Activated CD4-positive, alpha-beta T cell treated with anti-CD3 and anti-CD28 coated beads for 36 hours (primary cell): ENCODE results near the gene SMCHD1. TPM values are rescaled to one million over a fixed set of nuclear protein-coding genes. Genes with fewer than 3 reads are reported as not detected.
"Not testable (repeated sequence)": the region's sequence is repeated elsewhere in the genome, so short reads cannot be mapped to it uniquely, and the experiment has no call there.

ENCODE experiments used
- ATAC-seq: fragments of 200-7000 bp; cut with Tn5 transposase; one replicate; pipeline ENCODE4 v1.10.0; 2021; ENCODE audit warnings: mild to moderate bottlenecking, moderate library complexity
- CTCF ChIA-PET: fragments of 350-600 bp; sonication (Branson Sonifier 250); formaldehyde crosslinking; loops from one replicate; lab custom pipeline; 2021; ENCODE audit warnings: antibody characterized with exemption; lab: Charles Lee
- POLR2A ChIA-PET: fragments of 350-600 bp; sonication (Branson Sonifier 250); formaldehyde crosslinking; loops from one replicate; lab custom pipeline; 2021; ENCODE audit warnings: antibody characterized with exemption, inconsistent platforms; lab: Charles Lee
- DNase-seq: peaks from one replicate; pipeline ENCODE4 v3.0.0-alpha.2; 2020
- H3K27ac Mint-ChIP-seq: one replicate; pipeline ENCODE4 v1.8.0; 2021; ENCODE audit warnings: mixed read lengths
- H3K27me3 Mint-ChIP-seq: one replicate; pipeline ENCODE4 v1.8.0; 2021; ENCODE audit warnings: mixed read lengths
- H3K36me3 Mint-ChIP-seq: one replicate; pipeline ENCODE4 v1.8.0; 2021; ENCODE audit warnings: low read depth, mixed read lengths
- H3K4me1 Mint-ChIP-seq: one replicate; pipeline ENCODE4 v1.8.0; 2021; ENCODE audit warnings: mixed read lengths
- H3K4me3 Mint-ChIP-seq: one replicate; pipeline ENCODE4 v1.8.0; 2021; ENCODE audit warnings: mild to moderate bottlenecking, moderate library complexity, mixed read lengths
- H3K9me3 Mint-ChIP-seq: one replicate; pipeline ENCODE4 v1.8.0; 2021; ENCODE audit warnings: low read depth, mixed read lengths
- intact Hi-C, 2 experiments: fragments of 100-400 bp; cut with DNase I in 1 of 2; cut with micrococcal nuclease in 1 of 2; formaldehyde crosslinking; loops; one replicate each; pipeline versions ENCODE4 v1.14.2 to v1.15.1; 2022 to 2024; cut with DNase I, micrococcal nuclease
- total RNA-seq, 2 experiments: library from RNA; stranded (reverse); gene quantifications; one replicate each; pipeline ENCODE4 v1.2.3, GENCODE V29; 2021

SMCHD1 gene
- total RNA-seq, 2 experiments from 2014 or later, result 89.5 to 121 TPM

DNA sequence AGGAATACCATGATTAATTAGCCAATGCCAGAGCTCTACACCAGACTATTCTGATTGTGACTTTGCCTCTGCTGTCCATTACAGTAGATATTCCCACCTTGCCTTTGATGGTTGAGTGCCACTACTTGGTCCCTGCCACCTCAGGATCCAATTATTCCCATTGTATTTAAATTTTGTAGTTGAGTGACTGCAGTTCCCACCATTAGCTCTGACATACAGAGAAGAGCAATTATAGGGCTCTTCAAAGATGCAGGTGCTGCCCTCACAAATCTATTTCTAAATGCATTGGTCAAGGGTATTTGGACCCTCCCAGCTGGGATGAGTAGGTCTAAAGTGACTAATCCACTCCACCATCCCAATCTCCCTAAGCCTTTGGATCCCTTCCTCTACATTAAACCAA, 181.8 kb downstream of the SMCHD1 start:
- CTCF ChIA-PET, H3K36me3 Mint-ChIP-seq, H3K4me3 Mint-ChIP-seq, ATAC-seq, H3K4me1 Mint-ChIP-seq, intact Hi-C loops, H3K27me3 Mint-ChIP-seq, H3K27ac Mint-ChIP-seq, DNase-seq: not testable (repeated sequence)
- H3K9me3 Mint-ChIP-seq, result peaks cover 14% of the 10 kb centered on the region
- POLR2A ChIA-PET, result interaction anchor here (0.6 kb wide), 1 partner anchor 51 kb away, joined by 5 read pairs; no protein-coding TSS in a partner anchor

DNA sequence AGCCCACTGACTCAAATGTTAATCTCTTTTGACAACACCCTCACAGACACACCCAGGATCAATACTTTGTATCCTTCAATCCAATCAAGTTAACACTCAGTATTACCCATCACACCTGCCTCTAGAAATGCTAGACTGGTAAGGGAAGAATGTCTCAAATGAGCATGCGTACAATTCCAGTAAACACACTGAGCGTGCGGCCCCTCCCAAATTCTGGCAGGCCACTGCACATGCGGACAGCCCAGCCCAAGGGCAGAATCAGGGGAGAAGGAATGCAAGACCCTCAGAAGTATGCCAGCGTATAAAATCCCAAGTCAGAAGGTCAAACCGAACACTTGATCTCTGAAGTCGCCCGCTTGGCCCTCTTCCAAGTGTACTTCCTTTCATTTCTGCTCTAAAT, 183.7 kb downstream of the SMCHD1 start:
- Mint-ChIP-seq H3K4me1 (no peaks in the 10 kb centered on the region), H3K9me3 (peaks cover 14% of the 10 kb centered on the region), H3K36me3 (no peaks in the 10 kb centered on the region), H3K27ac (no peak overlapping the region), H3K4me3 (no peak overlapping the region), H3K27me3 (peaks cover 9% of the 10 kb centered on the region)
- ChIA-PET CTCF (no interaction called here), POLR2A (no interaction called here)
- intact Hi-C loops, result no loop called here
- DNase-seq (no peak), ATAC-seq (no peak)

DNA sequence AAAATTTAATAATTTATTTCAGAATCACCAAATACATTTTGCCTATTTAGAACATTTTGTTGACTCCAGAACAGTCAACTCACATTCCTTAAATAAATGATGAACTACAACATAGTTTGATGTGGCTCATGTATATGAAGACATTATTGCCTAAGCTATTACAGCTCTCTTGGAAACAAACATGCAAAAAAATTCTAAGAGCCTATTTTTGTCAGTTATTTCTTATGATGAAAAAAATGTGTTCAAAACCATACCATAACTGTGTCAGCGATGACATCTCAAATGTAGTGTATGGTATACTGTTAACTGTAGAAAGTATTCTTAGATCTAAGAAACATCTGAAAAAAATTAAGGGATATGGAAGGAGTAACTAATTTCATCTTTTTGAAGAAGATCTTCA, 185.0 kb downstream of the SMCHD1 start:
- no peak overlapping the region for H3K4me3 Mint-ChIP-seq
- peaks cover 16% of the 10 kb centered on the region for H3K27me3 Mint-ChIP-seq
- intact Hi-C loops, result no loop called here
- POLR2A ChIA-PET, result no interaction called here
- peaks cover 14% of the 10 kb centered on the region for H3K9me3 Mint-ChIP-seq
- DNase-seq (no peak), ATAC-seq (no peak)
- H3K4me1 Mint-ChIP-seq, result no peaks in the 10 kb centered on the region
- no peak overlapping the region for H3K27ac Mint-ChIP-seq
- H3K36me3 Mint-ChIP-seq, result no peaks in the 10 kb centered on the region
- CTCF ChIA-PET, result no interaction called here

DNA sequence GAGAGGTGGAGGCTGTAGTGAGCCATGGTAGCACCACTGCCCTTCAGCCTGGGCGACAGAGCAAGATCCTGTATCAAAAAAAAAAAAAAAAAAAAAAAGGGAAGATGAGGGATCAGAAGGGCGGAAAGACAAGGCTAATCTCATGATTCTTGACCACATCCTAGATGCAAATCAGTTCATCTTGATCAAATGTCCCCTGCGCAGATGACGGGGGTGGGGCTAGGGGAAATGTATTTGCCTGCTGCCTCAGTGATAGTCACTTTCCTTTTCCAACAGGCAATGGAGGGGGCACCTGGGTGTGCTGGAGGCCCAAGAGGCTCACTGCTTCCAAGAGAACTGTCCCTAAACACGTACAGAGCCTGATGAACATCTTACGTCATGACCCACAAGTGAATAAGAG, 187.6 kb downstream of the SMCHD1 start:
- Mint-ChIP-seq H3K9me3 (peaks cover 4% of the 10 kb centered on the region), H3K4me3 (no peak overlapping the region), H3K4me1 (peaks cover 10% of the 10 kb centered on the region), H3K27ac (no peak overlapping the region), H3K36me3 (no peaks in the 10 kb centered on the region), H3K27me3 (peaks cover 20% of the 10 kb centered on the region)
- intact Hi-C loops, result no loop called here
- DNase-seq, result no peak
- ATAC-seq, result no peak
- ChIA-PET POLR2A (no interaction called here), CTCF (no interaction called here)

DNA sequence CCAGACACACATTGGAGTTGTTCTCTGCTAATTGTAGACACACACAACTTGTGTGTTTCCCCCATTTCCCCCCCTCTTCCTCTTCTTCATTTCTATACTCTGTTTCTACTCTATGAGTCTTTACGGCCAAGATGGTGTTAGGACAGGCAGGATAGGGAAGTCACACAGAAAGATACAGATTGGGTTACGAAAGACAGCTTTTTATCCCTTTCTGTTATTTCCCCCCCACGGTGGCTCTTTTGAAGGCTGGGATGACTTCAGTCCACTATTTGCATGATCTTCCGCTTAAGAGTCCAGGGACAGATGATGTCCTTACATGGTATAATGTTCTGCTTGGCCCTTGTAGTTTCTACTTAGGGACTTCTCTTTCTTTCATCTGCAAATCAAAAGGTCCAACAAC, 189.6 kb downstream of the SMCHD1 start:
- no peak overlapping the region for H3K27ac Mint-ChIP-seq
- POLR2A ChIA-PET, result no interaction called here
- peaks cover 27% of the 10 kb centered on the region for H3K4me1 Mint-ChIP-seq
- peaks cover 30% of the 10 kb centered on the region for H3K27me3 Mint-ChIP-seq
- H3K4me3 Mint-ChIP-seq, result no peak overlapping the region
- no peak for ATAC-seq
- no peak for DNase-seq
- CTCF ChIA-PET, result interaction anchor here (0.8 to 1.0 kb wide), 2 partner anchors 30 to 163 kb away, joined by 3 to 4 read pairs; no protein-coding TSS in a partner anchor
- intact Hi-C loops, result loop anchor here (5.0 kb wide), 4 partner anchors 42 to 273 kb away; partner anchors contain the start of genes METTL4 (in 1 of the 2) and NDC80 (in 1 of the 2)
- no peaks in the 10 kb centered on the region for H3K36me3 Mint-ChIP-seq
- H3K9me3 Mint-ChIP-seq, result no peaks in the 10 kb centered on the region

DNA sequence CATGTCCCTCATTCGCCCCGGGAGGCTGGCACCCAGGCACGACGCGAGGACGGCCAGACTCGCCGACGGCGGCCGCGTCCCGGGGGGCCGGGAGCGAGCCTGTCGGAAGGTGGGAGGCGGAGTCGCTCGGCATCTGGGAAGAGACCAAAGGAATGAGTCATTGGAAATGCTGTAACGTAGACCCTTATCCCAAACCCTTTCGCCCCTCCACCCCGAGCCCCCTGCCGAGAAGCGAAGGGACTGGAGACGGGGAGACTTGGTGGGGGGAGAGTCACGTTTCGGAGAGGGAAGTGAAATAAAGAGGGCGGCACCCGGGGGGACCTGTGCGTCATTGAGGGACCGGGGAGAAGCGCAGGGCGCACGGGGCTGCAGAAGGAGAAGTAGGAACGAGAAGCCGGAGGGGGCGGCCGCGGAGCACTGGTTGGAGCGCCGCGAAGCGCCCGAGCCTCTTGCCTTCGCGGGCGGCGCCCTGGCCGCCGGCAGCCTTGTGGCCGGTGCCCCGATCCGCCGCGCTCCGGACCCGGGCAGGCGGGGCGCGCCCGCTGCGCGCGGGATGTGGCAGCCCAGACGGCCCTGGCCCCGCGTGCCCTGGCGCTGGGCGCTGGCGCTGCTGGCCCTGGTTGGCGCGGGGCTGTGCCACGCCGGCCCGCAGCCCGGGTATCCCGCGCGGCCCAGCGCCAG, 191.2 kb downstream of the SMCHD1 start, which contains the start of gene EMILIN2:
Gene EMILIN2 (plus strand): TSS at position 371 of the 681 bp plus-strand sequence. CDS start 183 bp downstream, at position 554.
- ATAC-seq, result peak; percentile 21
- CTCF ChIA-PET, result interaction anchor here (0.7 to 1.1 kb wide), 3 partner anchors 306 to 415 kb away, joined by 3 read pairs; no protein-coding TSS in a partner anchor
- intact Hi-C loops, result loop anchor here (2.0 to 5.0 kb wide), 6 partner anchors 41 to 400 kb away; partner anchors contain the start of genes METTL4 (in 1 of the 2), MYL12A (in 1 of the 2), NDC80 (in 1 of the 2) and SMCHD1 (in 1 of the 2)
- Mint-ChIP-seq H3K27me3 (peaks cover 34% of the 10 kb centered on the region), H3K27ac (peak within 1 kb of the TSS; percentile 64), H3K4me3 (peak within 1 kb of the TSS; percentile 76), H3K9me3 (no peaks in the 10 kb centered on the region), H3K4me1 (peaks cover 36% of the 10 kb centered on the region), H3K36me3 (no peaks in the 10 kb centered on the region)
- POLR2A ChIA-PET, result interaction anchor here (1.2 kb wide), 1 partner anchor 8 kb away, joined by 3 read pairs; no protein-coding TSS in a partner anchor
- peak; percentile 73 for DNase-seq

DNA sequence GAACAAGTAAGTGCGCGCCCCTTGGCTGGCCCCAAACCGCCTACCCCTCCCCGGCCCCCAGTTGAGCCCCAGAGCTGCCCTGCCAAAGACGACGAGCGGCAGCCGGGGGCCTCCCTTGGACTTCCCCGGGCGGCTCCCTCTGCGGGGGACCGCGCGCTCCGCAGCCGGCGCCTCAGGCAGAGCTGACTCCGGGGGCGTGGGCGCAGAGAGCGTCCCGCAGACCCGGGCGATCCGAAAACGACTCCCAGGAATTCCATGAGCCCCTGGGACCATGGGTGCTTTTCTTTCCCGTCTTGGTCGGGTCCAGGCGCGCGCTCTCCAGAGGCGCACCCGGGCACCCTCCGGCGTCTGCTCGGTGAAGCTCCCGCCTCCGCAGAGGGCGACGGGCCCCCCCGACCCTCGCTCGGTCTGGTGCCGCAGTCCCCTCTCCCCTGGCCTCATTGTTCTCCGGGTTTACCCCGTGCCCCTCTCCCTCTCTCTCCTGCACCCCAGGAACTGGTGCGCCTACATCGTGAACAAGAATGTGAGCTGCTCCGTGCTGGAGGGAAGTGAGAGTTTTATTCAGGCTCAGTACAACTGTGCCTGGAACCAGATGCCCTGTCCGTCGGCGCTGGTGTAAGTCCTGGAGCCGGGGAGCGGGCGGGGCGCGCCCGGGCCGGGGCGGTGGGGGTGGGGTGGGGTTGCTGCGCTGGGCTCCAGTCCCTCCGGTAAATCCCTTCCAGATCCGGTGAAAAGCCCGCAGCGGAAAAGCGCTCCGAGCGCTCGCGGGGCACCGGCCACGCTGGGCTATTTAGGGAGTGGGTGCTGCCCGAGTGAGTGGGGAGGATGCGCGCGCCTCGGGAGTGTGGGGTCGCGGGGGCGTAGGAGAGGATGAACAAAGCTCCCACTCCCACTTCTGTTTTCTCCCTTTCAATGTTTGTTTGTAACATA, 192.1 kb downstream of the SMCHD1 start:
- peak overlapping the region; percentile 73 for H3K27ac Mint-ChIP-seq
- CTCF ChIA-PET, result interaction anchor here (0.7 to 1.6 kb wide), 4 partner anchors 9 to 399 kb away, joined by 3 to 4 read pairs (median 3); no protein-coding TSS in a partner anchor
- POLR2A ChIA-PET, result no interaction called here

DNA sequence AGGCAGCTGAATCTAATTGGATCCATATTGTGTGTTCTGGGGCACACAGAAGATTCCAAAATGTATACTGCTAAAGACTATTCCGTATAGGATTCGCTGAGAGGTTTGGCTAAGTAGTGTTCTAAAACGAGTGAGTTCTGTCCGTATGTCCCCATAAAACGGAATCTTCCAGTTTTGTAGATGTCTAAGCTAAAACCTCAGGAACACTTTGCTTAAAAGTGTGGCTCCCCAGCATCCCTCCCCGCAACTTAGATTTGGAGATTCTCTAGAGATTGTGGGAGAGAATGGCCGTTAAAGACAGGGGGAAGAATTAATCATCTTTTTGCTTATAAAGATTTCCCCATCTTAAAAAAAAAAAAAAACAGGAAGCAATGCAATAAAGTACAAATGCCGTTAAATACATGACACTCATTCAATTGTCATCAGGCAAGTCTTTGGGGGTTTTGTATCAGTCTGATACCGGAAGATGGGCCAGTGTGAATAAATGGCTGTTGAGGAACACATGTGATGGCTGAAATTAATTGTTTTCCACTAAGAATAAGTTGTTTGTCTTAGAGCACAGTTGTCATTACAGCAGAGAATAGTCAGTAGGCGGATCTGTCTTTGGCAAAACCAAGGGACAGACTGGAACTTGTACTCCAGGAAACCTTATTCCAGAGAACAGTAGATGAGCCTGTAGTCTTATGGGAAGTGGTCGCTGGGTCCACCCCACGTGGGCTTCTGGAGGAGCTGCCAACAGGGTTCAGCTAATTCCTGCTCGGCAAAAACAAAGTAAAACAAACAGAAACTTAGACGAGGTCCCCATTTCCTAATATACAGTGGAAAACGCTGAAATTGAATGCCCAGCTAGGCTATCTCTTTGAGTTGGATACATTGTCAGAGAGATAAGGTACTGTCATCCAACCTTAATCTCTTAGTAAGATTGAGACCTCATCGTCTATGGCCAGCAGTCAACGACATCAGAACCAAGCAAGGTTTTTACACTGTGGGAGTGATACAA, 193.0 kb downstream of the SMCHD1 start:
- CTCF ChIA-PET, result interaction anchor here (1.0 to 1.6 kb wide), 3 partner anchors 19 to 304 kb away, joined by 3 to 4 read pairs (median 3); no protein-coding TSS in a partner anchor
- H3K9me3 Mint-ChIP-seq, result no peaks in the 10 kb centered on the region
- H3K27me3 Mint-ChIP-seq, result peaks cover 30% of the 10 kb centered on the region
- POLR2A ChIA-PET, result interaction anchor here (0.5 kb wide), 1 partner anchor 400 kb away, joined by 5 read pairs; no protein-coding TSS in a partner anchor
- peak overlapping the region; percentile 73 for H3K27ac Mint-ChIP-seq
- no peaks in the 10 kb centered on the region for H3K36me3 Mint-ChIP-seq
- ATAC-seq, result peak; percentile 35
- DNase-seq, result no peak
- H3K4me3 Mint-ChIP-seq, result peak overlapping the region; percentile 76
- intact Hi-C loops, result loop anchor here (1.0 to 5.0 kb wide), 5 partner anchors 39 to 276 kb away; partner anchors contain the start of genes METTL4 (in 1 of the 2) and NDC80 (in 1 of the 2)
- H3K4me1 Mint-ChIP-seq, result peaks cover 36% of the 10 kb centered on the region

More for the DNA sequence above, 192.1 kb downstream of the SMCHD1 start:
- Mint-ChIP-seq H3K9me3 (no peaks in the 10 kb centered on the region), H3K4me3 (peak overlapping the region; percentile 76), H3K36me3 (no peaks in the 10 kb centered on the region), H3K27me3 (peaks cover 35% of the 10 kb centered on the region), H3K4me1 (peaks cover 36% of the 10 kb centered on the region)
- peak; percentile 70 for DNase-seq
- peak; percentile 45 for ATAC-seq
- intact Hi-C loops, result loop anchor here (1.0 to 5.0 kb wide), 7 partner anchors 40 to 399 kb away; partner anchors contain the start of genes METTL4 (in 1 of the 2), MYL12A (in 1 of the 2), NDC80 (in 1 of the 2) and SMCHD1 (in 1 of the 2)

DNA sequence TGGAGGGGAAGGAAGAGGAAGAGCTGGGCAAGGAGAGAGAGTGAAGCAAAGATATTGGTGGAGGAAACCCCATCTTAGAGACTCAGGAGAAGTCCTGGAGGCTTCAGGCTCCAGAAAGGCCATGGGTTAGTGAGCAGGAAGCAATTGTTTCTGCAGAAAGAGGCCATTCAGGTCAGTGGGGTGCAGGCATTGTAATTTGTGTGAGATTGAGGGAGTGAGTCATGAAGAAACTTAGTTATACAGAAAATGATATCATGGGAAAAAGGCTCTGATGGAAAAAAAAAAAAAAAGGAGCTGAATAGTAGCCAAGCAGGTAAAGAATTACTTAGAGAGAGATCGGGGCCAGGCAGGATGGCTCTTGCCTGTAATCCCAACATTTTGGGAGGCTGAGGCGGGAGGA, 195.3 kb downstream of the SMCHD1 start:
- intact Hi-C loops, result no loop called here
- Mint-ChIP-seq H3K4me3 (no peak overlapping the region), H3K9me3 (no peaks in the 10 kb centered on the region), H3K36me3 (no peaks in the 10 kb centered on the region), H3K27me3 (peaks cover 22% of the 10 kb centered on the region), H3K27ac (peak overlapping the region; percentile 65), H3K4me1 (peaks cover 39% of the 10 kb centered on the region)
- ChIA-PET CTCF (interaction anchor here (0.6 to 0.8 kb wide), 2 partner anchors 33 to 212 kb away, joined by 3 to 5 read pairs; no protein-coding TSS in a partner anchor), POLR2A (interaction anchor here (0.5 to 0.6 kb wide), 3 partner anchors 18 to 190 kb away, joined by 3 to 4 read pairs (median 4); no protein-coding TSS in a partner anchor)
- peak; percentile 50 for DNase-seq
- ATAC-seq, result peak; percentile 30

DNA sequence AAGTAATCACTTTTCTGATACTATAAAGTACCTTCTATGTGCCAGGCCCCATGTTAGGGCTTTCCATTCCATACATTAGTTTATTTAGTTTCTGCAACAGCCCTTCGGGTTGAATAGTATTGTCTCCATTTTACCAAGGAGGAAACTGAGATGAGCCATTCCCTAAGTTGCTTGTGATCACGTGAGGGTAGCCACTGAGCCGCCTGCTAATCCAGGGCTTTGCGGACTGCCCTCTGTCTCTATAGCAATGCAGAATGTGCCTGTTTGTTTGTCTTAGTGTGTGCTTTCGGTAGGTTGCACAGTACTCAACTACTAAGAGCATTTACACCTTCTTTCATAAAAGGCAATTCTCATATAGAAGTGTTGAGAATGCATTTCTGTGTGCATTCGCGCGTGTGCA, 196.2 kb downstream of the SMCHD1 start:
- CTCF ChIA-PET, result no interaction called here
- Mint-ChIP-seq H3K4me3 (no peak overlapping the region), H3K27me3 (peaks cover 19% of the 10 kb centered on the region), H3K9me3 (no peaks in the 10 kb centered on the region), H3K27ac (no peak overlapping the region), H3K36me3 (no peaks in the 10 kb centered on the region), H3K4me1 (peaks cover 39% of the 10 kb centered on the region)
- no peak for DNase-seq
- POLR2A ChIA-PET, result no interaction called here
- ATAC-seq, result no peak
- intact Hi-C loops, result no loop called here
